Ammon's horn (tissue), 1 donor: ENCODE measurements around the gene PKNOX2.
A peak's percentile ranks its signal among the peaks of the same experiment; 100 is the strongest.

ENCODE experiments used
- DNase-seq: peaks from one replicate; pipeline ENCODE4 v3.0.0-alpha.2; 2016; ENCODE audit warnings: low spot score

The PKNOX2 gene

GRCh38 chr11:125408311-125408711 lies 243.8 kb downstream of the PKNOX2 start:
- no peak for DNase-seq

DNA sequence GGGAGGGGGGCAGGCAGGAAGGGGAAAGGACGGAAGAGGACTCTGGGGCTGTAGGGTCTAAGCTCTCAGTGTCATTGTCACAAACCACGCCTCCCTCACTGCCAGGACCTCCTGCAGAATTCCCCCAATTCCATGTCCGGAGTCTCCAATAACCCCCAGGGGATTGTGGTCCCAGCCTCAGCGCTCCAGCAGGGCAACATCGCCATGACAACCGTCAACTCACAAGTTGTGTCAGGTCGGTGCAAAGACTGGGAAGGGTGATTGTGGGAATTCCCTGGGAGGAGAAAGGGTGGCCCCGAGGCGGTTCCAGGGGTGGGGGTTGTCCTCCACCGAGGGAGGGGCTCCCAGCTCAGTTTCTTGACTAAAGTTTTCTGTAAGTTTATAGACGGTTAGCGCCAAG lies 245.5 kb downstream of the PKNOX2 start:
- no peak for DNase-seq

- DNase-seq: no peak
These were observed 247.6 kb downstream of the PKNOX2 start for GRCh38 chr11:125412177-125412496.

- no peak for DNase-seq
These were observed 248.0 kb downstream of the PKNOX2 start for GRCh38 chr11:125412509-125412908.

GRCh38 chr11:125413226-125413625 lies 248.7 kb downstream of the PKNOX2 start:
- no peak for DNase-seq

GRCh38 chr11:125414121-125414520 lies 249.6 kb downstream of the PKNOX2 start:
- no peak for DNase-seq

- DNase-seq: no peak
These were observed 252.7 kb downstream of the PKNOX2 start for GRCh38 chr11:125416981-125417935.

GRCh38 chr11:125418396-125418795 lies 253.8 kb downstream of the PKNOX2 start:
- no peak for DNase-seq

GRCh38 chr11:125422681-125423080 lies 258.1 kb downstream of the PKNOX2 start:
- DNase-seq: no peak

DNA sequence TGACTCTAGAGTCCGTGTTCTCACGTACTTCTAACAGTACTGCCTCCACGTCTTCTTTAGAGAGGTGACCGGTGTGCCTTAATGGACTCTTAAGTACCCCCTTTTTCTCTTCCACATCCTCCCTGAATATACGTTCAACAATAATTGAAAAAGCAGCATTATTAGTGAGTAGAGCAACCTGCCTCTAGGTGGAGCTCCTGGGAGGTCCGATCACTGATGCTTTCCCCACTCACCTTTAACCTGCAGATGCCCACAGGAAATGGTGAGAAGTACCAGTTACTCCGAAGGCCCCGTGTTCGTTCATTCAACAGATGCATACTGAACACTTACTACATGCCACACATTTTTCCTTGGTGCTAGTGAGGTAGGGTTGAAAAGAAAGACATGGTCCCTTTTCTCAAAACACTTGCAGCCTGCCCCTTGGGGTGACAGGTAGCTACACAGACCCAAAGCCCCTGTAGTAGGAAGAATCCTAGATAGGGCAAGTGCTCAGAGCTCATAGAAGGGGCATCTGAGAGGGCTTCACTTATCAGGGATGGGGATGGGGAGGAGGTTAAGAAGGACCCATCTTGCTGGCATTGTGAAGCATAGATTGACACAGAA lies 258.8 kb downstream of the PKNOX2 start:
- no peak for DNase-seq

- DNase-seq: no peak
These were observed 261.1 kb downstream of the PKNOX2 start for GRCh38 chr11:125425601-125426000.

GRCh38 chr11:125426818-125427528 lies 262.4 kb downstream of the PKNOX2 start:
- DNase-seq: no peak

DNA sequence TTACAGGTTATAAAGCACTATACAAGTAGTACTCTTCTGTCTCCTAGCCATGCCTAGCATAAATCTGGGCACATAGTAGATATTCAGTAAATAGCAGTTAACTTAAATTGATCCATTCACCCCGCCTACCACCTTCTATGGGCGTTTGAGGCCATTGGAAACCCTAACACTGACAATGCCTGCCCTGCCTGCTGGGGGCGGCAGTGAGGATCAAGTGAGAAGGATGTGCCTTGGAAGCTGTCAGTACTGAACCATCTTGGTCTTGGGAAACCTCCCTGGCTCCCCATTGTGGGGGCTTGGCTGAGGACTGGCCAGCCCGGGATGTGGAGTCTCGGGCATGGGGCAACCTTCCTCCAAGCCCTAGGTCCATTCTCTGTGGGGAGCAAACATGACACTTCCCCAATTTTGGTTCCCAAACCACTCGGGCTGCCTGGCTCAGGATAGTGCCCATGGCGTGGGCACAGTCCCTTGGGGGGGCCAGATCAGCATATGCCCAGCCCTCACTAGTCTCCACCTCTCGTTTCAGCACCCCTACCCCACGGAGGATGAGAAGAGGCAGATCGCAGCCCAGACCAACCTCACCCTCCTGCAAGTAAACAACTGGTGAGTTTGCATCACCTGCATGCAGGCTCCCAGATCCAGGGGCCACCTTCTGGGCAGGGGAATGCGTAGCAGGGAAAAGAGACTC lies 264.1 kb downstream of the PKNOX2 start:
- no peak for DNase-seq

DNA sequence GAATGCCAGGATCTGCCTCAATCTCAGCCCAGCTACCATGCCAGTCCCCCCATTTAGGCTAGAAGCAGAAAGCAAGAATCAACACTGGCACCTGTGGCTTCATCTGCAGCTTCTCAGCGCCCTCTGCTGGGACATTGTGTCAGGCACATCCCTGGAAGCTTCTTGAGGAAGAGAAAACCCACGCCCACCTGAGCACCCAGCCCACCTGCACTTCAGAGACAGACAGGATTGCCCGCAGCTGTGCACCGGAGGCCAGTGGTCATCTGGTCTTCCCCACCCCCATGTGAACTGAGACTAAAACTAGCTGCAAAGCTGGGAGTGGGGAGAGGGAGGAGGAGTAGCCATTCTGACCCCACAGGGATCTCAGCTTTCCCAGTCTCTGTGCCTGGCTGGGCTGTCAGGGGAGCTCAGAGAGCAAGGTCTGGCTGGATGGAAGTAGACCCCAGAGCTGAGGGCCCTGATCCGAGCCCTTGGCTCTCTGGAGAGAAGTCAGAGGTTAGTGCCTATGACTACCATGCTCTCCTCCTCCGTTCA lies 264.7 kb downstream of the PKNOX2 start:
- peak; percentile 85 for DNase-seq

- DNase-seq: no peak
These were observed 265.5 kb downstream of the PKNOX2 start for GRCh38 chr11:125429807-125430678.

GRCh38 chr11:125431009-125431408 lies 266.5 kb downstream of the PKNOX2 start:
- no peak for DNase-seq

GRCh38 chr11:125431481-125431880 lies 266.9 kb downstream of the PKNOX2 start:
- no peak for DNase-seq

DNA sequence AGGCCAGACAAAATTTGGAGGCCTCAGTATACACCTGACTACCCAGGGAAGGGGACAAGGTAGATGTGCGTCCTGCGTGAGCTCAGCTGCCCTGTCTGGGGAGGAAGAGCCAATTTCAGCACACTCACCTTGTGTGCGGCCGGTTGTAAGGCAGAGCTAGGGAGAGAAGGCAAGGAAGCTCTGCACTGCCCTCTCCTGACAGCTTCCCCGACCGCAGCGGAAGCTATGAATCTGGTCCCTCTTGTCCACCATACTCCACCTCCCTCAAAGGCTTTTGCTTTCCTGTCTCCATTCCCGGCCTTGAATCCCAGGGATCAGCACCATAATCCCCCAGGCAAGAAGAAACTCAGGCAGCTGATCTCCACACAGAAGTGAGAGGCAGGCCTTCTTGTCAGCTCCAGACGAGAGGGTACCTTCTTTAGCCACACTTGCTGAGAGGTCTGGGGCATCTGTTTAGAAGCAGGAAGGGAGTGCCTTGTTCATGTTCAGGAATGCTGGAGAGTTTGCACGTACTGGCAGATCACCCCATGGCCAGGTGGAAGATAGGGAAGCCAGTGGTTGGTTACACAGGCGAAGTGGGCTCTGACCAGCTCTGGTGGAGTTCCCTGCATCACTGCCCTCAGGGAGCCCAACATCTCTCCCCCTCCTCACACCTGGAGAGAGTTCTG lies 269.0 kb downstream of the PKNOX2 start:
- DNase-seq: peak; percentile 88

- DNase-seq: no peak
These were observed 271.1 kb downstream of the PKNOX2 start for GRCh38 chr11:125435461-125436238.
